NCI-H446 treated with DMSO at 0.1 percent for 48 hours (cell line): Measurements from ENCODE around the gene RASSF5.
A peak's percentile ranks its signal among the peaks of the same experiment; 100 is the strongest.

ENCODE experiments used
- DNase-seq: peaks from one replicate; lab custom pipeline; 2025; lab: John Stamatoyannopoulos, UW

Gene RASSF5

GRCh38 chr1:206497774-206498173, 9.6 kb upstream of the RASSF5 start:
- DNase-seq = no peak

- DNase-seq = no peak
Measured at GRCh38 chr1:206498685-206499084, 8.6 kb upstream of the RASSF5 start.

GRCh38 chr1:206500046-206500445, 7.3 kb upstream of the RASSF5 start:
- DNase-seq = no peak

GRCh38 chr1:206501881-206502280, 5.5 kb upstream of the RASSF5 start:
- DNase-seq = no peak

GRCh38 chr1:206502403-206502802, 4.9 kb upstream of the RASSF5 start:
- no peak for DNase-seq

- DNase-seq = no peak
Measured at GRCh38 chr1:206502812-206503211, 4.5 kb upstream of the RASSF5 start.

- no peak for DNase-seq
Measured at GRCh38 chr1:206503591-206504362, 3.6 kb upstream of the RASSF5 start.

GRCh38 chr1:206504363-206504713, 3.0 kb upstream of the RASSF5 start:
- DNase-seq = no peak

- no peak for DNase-seq
Measured at GRCh38 chr1:206505702-206506355, 1.5 kb upstream of the RASSF5 start.

GRCh38 chr1:206506405-206507283, 687 bp upstream of the RASSF5 start:
- no peak for DNase-seq

- DNase-seq = no peak
Measured at GRCh38 chr1:206508130-206508889, 979 bp downstream of the RASSF5 start.

GRCh38 chr1:206508956-206509355, 1.6 kb downstream of the RASSF5 start:
- no peak for DNase-seq

- DNase-seq = no peak
Measured at GRCh38 chr1:206509612-206510257, 2.4 kb downstream of the RASSF5 start.

- DNase-seq = no peak
Measured at GRCh38 chr1:206510371-206510770, 3.0 kb downstream of the RASSF5 start.

- no peak for DNase-seq
Measured at GRCh38 chr1:206511362-206512057, 4.2 kb downstream of the RASSF5 start.

GRCh38 chr1:206512058-206512850, 4.9 kb downstream of the RASSF5 start:
- no peak for DNase-seq

GRCh38 chr1:206512851-206513180, 5.5 kb downstream of the RASSF5 start:
- DNase-seq = no peak

GRCh38 chr1:206513312-206514111, 6.2 kb downstream of the RASSF5 start:
- peak; percentile 94 for DNase-seq

GRCh38 chr1:206514813-206515387, 7.6 kb downstream of the RASSF5 start:
- peak; percentile 24 for DNase-seq
